GM10266 (cell line): Measurements from ENCODE around the gene GSG1L.

Experiments
- DNase-seq: peaks from one replicate; pipeline ENCODE4 v3.0.0; 2012; ENCODE audit errors: extremely low spot score
- CTCF ChIP-seq: IDR thresholded peaks from 2 replicates; pipeline ENCODE4 v1.5.1; 2012; ENCODE audit warnings: mild to moderate bottlenecking, low read depth; ENCODE audit not compliant: control insufficient read depth, insufficient read depth; ENCODE audit errors: missing control alignments

GSG1L gene

GRCh38 chr16:27843800-27844199, 219.7 kb downstream of the GSG1L start:
- DNase-seq = no peak
- no peak for TF ChIP-seq CTCF

GRCh38 chr16:27841911-27842310, 221.6 kb downstream of the GSG1L start:
- no peak for TF ChIP-seq CTCF
- no peak for DNase-seq

GRCh38 chr16:27841061-27841801, 222.3 kb downstream of the GSG1L start:
- no peak for DNase-seq
- TF ChIP-seq CTCF = no peak

- DNase-seq = no peak
- TF ChIP-seq CTCF = no peak
These were observed 223.0 kb downstream of the GSG1L start for GRCh38 chr16:27840311-27841060.

GRCh38 chr16:27839419-27839818, 224.1 kb downstream of the GSG1L start:
- TF ChIP-seq CTCF = no peak
- DNase-seq = no peak

GRCh38 chr16:27838536-27839175, 224.9 kb downstream of the GSG1L start:
- TF ChIP-seq CTCF = no peak
- DNase-seq = no peak
